Natural killer cell (primary cell): ENCODE results near the gene GALK1. TPM values are rescaled to one million over a fixed set of nuclear protein-coding genes. Genes with fewer than 3 reads are reported as not detected.

ENCODE experiments used
- ATAC-seq, 3 donors: fragments of 150-1000 bp in 2 of 3; fragments of 200-7000 bp in 1 of 3; cut with Tn5 transposase; 1 replicate in 1 of 3; 2 replicates in 2 of 3; pipeline ENCODE4 v1.10.0; 2021; ENCODE audit warnings: mild to moderate bottlenecking in 2 of 3, moderate library complexity in 2 of 3
- DNase-seq, 2 donors: peaks; one replicate each; pipeline versions ENCODE4 v3.0.0 to v3.0.0-alpha.2; 2013 to 2021; ENCODE audit warnings: mixed read lengths in 1 of 2
- H3K27ac ChIP-seq: one replicate; pipeline ENCODE4 v1.5.1; 2013; ENCODE audit warnings: mild to moderate bottlenecking, low read length
- H3K27me3 ChIP-seq: one replicate; pipeline ENCODE4 v1.6.1; 2013; ENCODE audit warnings: low read length; ENCODE audit not compliant: control insufficient read depth, insufficient read depth
- H3K36me3 ChIP-seq: one replicate; pipeline ENCODE4 v1.6.1; 2013; ENCODE audit warnings: low read length; ENCODE audit not compliant: control insufficient read depth, insufficient read depth
- H3K4me1 ChIP-seq: one replicate; pipeline ENCODE4 v1.6.1; 2013; ENCODE audit warnings: low read length; ENCODE audit not compliant: control insufficient read depth, insufficient read depth
- H3K4me3 ChIP-seq: one replicate; pipeline ENCODE4 v1.5.1; 2013; ENCODE audit warnings: low read length
- H3K9me3 ChIP-seq: one replicate; pipeline ENCODE4 v1.6.1; 2013; ENCODE audit warnings: low read length; ENCODE audit not compliant: control insufficient read depth, insufficient read depth
- H3K27ac Mint-ChIP-seq, 2 donors: one replicate each; pipeline ENCODE4 v1.8.0; 2022; ENCODE audit warnings: mild to moderate bottlenecking in 2 of 2, mixed read lengths in 2 of 2, moderate library complexity in 1 of 2
- H3K27me3 Mint-ChIP-seq, 2 donors: one replicate each; pipeline ENCODE4 v1.8.0; 2022; ENCODE audit warnings: low read depth in 2 of 2, mixed read lengths in 2 of 2
- H3K36me3 Mint-ChIP-seq: one replicate; pipeline ENCODE4 v1.8.0; 2022; ENCODE audit warnings: mixed read lengths
- H3K4me1 Mint-ChIP-seq, 2 donors: one replicate each; pipeline ENCODE4 v1.8.0; 2022; ENCODE audit warnings: mixed read lengths in 2 of 2
- H3K4me3 Mint-ChIP-seq: one replicate; pipeline ENCODE4 v1.8.0; 2022; ENCODE audit warnings: mild to moderate bottlenecking, moderate library complexity, mixed read lengths
- H3K9me3 Mint-ChIP-seq, 2 donors: one replicate each; pipeline ENCODE4 v1.8.0; 2022; ENCODE audit warnings: mixed read lengths in 2 of 2
- WGBS: methylation state at CpG from one replicate; pipeline ENCODE4 v1.1.7; 2013; ENCODE audit warnings: missing lambda C conversion rate; ENCODE audit not compliant: insufficient coverage; 5-methylcytosine and 5-hydroxymethylcytosine counted together
- intact Hi-C: fragments of 100-400 bp; cut with micrococcal nuclease; formaldehyde crosslinking; loops from one replicate; pipeline ENCODE4 v1.14.2; 2022
- total RNA-seq, 4 donors: library from RNA; stranded (reverse); fragments of 120-200 nt in 1 of 4; gene quantifications; one replicate each; pipeline versions ENCODE4 v1.2.3 to v1.2.4, GENCODE V29; 2013 to 2022
- TF ChIP-seq, protein P1 (sequence below): fragments of 200-600 bp; IDR thresholded peaks from one replicate; pipeline ENCODE4 v1.8.0; 2022; ENCODE audit warnings: antibody characterized with exemption

GALK1 gene
- total RNA-seq, 3 donors from 2014 or later (not counting 1 experiment from before 2014, with no cell fraction given): 11.9 to 15.9 (median 12.6) TPM

- no peak overlapping the region for H3K27ac Mint-ChIP-seq
- intact Hi-C loops: loop anchor here (1.0 to 2.0 kb wide), 2 partner anchors 116 to 323 kb away; partner anchors contain the start of gene SMIM5
- 15% methylated on average over 20 of the region's 20 CpGs for WGBS
These were observed 15.2 kb downstream of the GALK1 start for GRCh38 chr17:75749545-75750389.

GRCh38 chr17:75748706-75749105, 16.3 kb downstream of the GALK1 start:
- H3K4me3 ChIP-seq: no peak overlapping the region
- no peak overlapping the region for H3K27ac ChIP-seq
- H3K4me1 ChIP-seq: peaks cover 22% of the 10 kb centered on the region
- no peak for ATAC-seq
- 87% methylated on average over 8 of the region's 9 CpGs for WGBS
- Mint-ChIP-seq H3K27me3 (peaks cover 3 to 7% of the 10 kb centered on the region in 2 donors), H3K9me3 (no peaks in the 10 kb centered on the region), H3K36me3 (no peaks in the 10 kb centered on the region), H3K4me3 (no peak overlapping the region), H3K4me1 (peaks cover 11 to 12% of the 10 kb centered on the region in 2 donors), H3K27ac (no peak overlapping the region)
- no peaks in the 10 kb centered on the region for H3K36me3 ChIP-seq
- no peaks in the 10 kb centered on the region for H3K9me3 ChIP-seq
- TF ChIP-seq, protein P1, sequence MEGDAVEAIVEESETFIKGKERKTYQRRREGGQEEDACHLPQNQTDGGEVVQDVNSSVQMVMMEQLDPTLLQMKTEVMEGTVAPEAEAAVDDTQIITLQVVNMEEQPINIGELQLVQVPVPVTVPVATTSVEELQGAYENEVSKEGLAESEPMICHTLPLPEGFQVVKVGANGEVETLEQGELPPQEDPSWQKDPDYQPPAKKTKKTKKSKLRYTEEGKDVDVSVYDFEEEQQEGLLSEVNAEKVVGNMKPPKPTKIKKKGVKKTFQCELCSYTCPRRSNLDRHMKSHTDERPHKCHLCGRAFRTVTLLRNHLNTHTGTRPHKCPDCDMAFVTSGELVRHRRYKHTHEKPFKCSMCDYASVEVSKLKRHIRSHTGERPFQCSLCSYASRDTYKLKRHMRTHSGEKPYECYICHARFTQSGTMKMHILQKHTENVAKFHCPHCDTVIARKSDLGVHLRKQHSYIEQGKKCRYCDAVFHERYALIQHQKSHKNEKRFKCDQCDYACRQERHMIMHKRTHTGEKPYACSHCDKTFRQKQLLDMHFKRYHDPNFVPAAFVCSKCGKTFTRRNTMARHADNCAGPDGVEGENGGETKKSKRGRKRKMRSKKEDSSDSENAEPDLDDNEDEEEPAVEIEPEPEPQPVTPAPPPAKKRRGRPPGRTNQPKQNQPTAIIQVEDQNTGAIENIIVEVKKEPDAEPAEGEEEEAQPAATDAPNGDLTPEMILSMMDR: no peak
- no peaks in the 10 kb centered on the region for H3K27me3 ChIP-seq
- intact Hi-C loops: loop anchor here (1.0 to 2.0 kb wide), 2 partner anchors 147 to 322 kb away; no protein-coding TSS in a partner anchor
- DNase-seq: no peak

More at GRCh38 chr17:75749545-75750389, 15.2 kb downstream of the GALK1 start:
- H3K4me1 Mint-ChIP-seq: peaks cover 13 to 16% of the 10 kb centered on the region in 2 donors
- no peaks in the 10 kb centered on the region for H3K36me3 Mint-ChIP-seq
- no peaks in the 10 kb centered on the region for H3K27me3 ChIP-seq
- H3K4me3 ChIP-seq: no peak overlapping the region
- peak; percentile 72 to 85 (median 72) for ATAC-seq
- H3K27ac ChIP-seq: no peak overlapping the region
- H3K4me3 Mint-ChIP-seq: peak overlapping the region; percentile 45
- no peaks in the 10 kb centered on the region for H3K36me3 ChIP-seq
- TF ChIP-seq, protein P1: peak; percentile 89
- no peaks in the 10 kb centered on the region for H3K9me3 ChIP-seq
- H3K4me1 ChIP-seq: peaks cover 31% of the 10 kb centered on the region
- H3K27me3 Mint-ChIP-seq: peaks cover 3 to 7% of the 10 kb centered on the region in 2 donors
- H3K9me3 Mint-ChIP-seq: no peaks in the 10 kb centered on the region
- peak; percentile 89 to 91 for DNase-seq

GRCh38 chr17:75743625-75744206, 21.3 kb downstream of the GALK1 start:
- no peak overlapping the region for H3K27ac Mint-ChIP-seq
- DNase-seq (no peak), ATAC-seq (no peak)
- Histone ChIP-seq H3K36me3 (no peaks in the 10 kb centered on the region), H3K9me3 (no peaks in the 10 kb centered on the region), H3K4me3 (no peak overlapping the region), H3K27me3 (no peaks in the 10 kb centered on the region), H3K4me1 (peaks cover 5% of the 10 kb centered on the region), H3K27ac (no peak overlapping the region)
- H3K9me3 Mint-ChIP-seq: no peaks in the 10 kb centered on the region
- no peaks in the 10 kb centered on the region for H3K36me3 Mint-ChIP-seq
- peaks cover 3 to 7% of the 10 kb centered on the region in 2 donors for H3K27me3 Mint-ChIP-seq
- intact Hi-C loops: no loop called here
- H3K4me3 Mint-ChIP-seq: no peak overlapping the region
- TF ChIP-seq, protein P1: no peak
- WGBS: 94% methylated on average over 25 of the region's 25 CpGs
- peaks cover 5% of the 10 kb centered on the region in 2 donors for H3K4me1 Mint-ChIP-seq
